Stomach (tissue), 4 donors: ENCODE data around the gene SERINC3.

Experiments
- CTCF ChIP-seq, 7 experiments: fragments of 450-650 bp in 4 of 7; fragments of 200-600 bp in 3 of 7; sonication (generic) in 3 of 7; IDR thresholded peaks; one replicate each; pipeline ENCODE4 v1.5.1; 2016 to 2019; ENCODE audit warnings: antibody characterized with exemption in 7 of 7, control low read depth in 2 of 7, mild to moderate bottlenecking in 1 of 7
- POLR2AphosphoS5 ChIP-seq, 3 donors: sonication (generic); formaldehyde crosslinking; IDR thresholded peaks; one replicate each; pipeline ENCODE4 v1.6.1; 2016; ENCODE audit warnings: antibody characterized with exemption in 3 of 3

GRCh38 chr20:44456611-44457010 lies 65.3 kb downstream of the SERINC3 start:
- no peak for TF ChIP-seq CTCF (IDR thresholded peaks at IDR 0.05)
- no peak for TF ChIP-seq POLR2AphosphoS5 (IDR thresholded peaks at IDR 0.05)
